ENCODE data around the gene ZEB2.
A peak's percentile ranks its signal among the peaks of the same experiment; 100 is the strongest.

ZEB2 gene

DNA sequence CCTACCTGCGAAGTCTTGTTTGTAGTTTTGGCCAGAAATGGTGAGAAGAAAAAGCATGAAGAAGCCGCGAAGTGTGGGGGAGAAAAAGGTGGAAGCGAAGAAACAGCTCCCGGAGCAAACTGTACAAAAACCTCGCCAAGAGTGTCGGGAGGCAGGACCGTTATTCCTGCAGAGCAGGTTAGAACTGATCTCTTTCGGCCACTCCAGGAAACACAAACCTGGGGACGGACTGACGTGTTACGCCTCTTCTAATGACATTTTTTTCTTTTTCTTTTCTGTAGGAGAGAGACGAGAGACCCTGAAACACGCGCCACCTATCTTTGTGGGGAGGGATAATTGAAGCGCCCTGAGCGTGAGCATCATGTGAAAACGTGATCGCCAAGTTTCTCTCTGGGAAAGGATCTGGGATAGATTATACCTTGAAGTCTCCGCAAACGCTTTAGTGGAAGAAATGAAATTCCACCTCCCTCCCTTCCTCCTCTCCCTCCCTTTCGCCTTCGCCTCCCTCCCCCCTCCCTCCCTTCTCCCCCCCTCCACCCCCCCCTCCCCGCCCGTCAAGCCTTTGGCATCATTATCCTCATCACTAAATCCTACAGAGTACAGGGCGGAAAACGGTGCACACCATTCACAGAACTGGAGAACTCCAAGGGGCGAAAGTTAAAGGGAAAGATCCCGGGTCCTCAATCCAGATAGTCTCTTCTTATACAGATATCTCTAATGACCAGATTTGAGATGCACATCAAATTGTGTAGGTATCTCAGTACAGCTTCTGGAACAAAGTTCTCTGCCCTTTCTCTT lies at the start of gene ZEB2:
Gene ZEB2, minus strand, starts transcription at position 186 of the 798 bp plus-strand sequence. CDS start 2,769 bp downstream, outside the sequence.
- no peak for DNase-seq (ENCODE audit: insufficient read length, low spot score)

GRCh38 chr2:144567745-144568144 lies 47.8 kb upstream of the ZEB2 start:
- no peak for DNase-seq (ENCODE audit: insufficient read length, low spot score)

More for the DNA sequence above, at the start of gene ZEB2:
- FAIRE-seq, result peak; percentile 66

GRCh38 chr2:144566448-144566847 lies 46.5 kb upstream of the ZEB2 start:
- FAIRE-seq, result no peak
- DNase-seq (ENCODE audit: insufficient read length, low spot score), result no peak

More at GRCh38 chr2:144567745-144568144, 47.8 kb upstream of the ZEB2 start:
- no peak for FAIRE-seq

DNA sequence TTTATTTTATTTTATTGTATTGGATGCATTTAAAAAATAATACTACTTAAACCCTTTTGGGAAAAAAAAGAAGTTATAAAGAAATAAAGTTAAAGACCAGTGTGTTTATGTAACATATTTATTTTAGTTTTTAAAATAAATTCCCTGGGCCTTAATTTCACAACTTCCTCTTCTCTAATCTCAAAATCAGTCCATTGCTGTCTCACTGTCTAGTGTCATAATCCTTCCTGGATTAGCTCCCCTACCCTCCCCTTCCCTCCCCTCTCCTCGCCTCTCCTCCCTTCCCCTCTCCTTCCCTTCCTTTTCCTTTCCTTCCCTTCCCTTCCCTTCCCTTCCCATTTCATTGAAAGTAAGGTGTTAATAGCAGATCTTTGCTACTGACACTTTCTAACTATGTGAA lies 40.3 kb upstream of the ZEB2 start:
- DNase-seq (ENCODE audit: insufficient read length, low spot score), result no peak

DNA sequence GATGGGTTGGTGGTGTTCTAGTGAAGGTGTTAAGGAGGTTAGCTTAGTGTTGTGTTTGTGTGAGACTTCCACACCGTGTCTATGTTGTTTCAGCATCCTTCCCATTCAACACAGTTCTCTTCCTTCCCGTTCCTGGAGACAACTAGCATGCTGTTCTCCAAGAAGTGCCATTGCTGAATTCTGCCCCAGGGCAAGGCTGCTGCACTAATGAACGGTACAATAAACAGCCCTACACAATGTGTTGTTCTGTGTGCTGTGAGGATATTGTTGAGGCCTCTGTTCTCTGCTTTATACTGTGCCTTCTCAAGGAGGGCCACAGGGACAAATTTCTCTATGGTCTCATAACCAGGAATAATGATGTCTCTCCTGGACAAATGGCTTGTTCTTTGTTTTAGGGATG lies 39.8 kb upstream of the ZEB2 start:
- no peak for FAIRE-seq

More for the DNA sequence above, 40.3 kb upstream of the ZEB2 start:
- FAIRE-seq, result no peak

DNA sequence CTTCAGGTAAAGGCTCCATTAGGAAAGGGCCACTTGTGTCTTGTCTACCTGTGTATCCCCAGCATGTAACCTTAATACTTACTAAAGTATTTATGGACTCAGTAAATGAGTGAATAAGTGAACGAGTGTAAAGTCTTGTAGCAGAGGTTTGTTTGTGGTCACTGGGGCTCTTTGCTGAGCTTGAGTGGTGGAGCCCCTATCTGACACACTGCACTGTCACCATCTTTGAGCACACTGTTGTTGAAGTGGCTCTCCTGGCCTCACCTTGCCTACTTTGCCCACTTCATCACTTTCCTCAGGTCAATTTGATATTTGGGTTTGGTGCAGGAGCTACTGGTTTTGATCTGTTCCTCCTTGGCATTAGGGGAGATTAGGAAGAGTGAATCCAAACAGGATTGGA lies 39.3 kb upstream of the ZEB2 start:
- no peak for DNase-seq (ENCODE audit: insufficient read length, low spot score)
- FAIRE-seq, result no peak

More for the DNA sequence above, 39.8 kb upstream of the ZEB2 start:
- no peak for DNase-seq (ENCODE audit: insufficient read length, low spot score)

DNA sequence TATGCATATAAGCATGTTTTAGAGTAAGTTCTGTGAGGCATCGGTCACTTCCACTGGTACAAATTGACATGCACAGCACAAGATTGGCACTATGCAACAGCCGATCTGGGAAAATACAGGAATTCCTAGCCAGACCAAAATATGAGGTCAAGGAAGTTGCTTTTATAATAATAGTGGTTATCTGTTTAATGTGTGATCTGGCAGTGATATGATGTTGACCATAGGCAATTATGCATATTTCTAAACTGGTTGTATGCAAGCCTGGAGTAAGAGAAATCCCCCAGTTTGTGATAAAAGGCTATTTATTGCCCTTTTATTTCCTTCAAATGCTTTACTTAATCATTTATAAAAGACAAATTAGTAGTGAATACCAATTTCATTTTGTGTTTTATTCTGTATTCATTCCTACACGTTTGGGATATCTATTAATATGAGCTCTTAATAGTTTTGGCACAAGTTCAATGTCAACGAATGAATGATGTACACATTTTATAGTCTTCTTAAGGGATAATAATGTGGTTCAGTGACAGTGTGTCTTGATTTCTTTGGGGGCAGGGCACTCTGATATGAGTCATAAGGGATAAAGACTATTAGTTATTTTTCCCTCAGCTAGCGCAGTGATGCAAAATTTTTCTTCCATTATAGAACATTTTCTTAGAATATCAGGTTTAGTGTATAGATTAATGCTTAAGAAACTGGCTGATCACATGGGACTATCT lies 34.7 kb upstream of the ZEB2 start:
- FAIRE-seq (no peak), DNase-seq (ENCODE audit: insufficient read length, low spot score) (no peak)

- FAIRE-seq, result no peak
- DNase-seq (ENCODE audit: insufficient read length, low spot score), result no peak
Observed at GRCh38 chr2:144553379-144553778, 33.5 kb upstream of the ZEB2 start.

GRCh38 chr2:144552821-144553220 lies 32.9 kb upstream of the ZEB2 start:
- DNase-seq (ENCODE audit: insufficient read length, low spot score), result no peak
- no peak for FAIRE-seq

GRCh38 chr2:144550911-144551310 lies 31.0 kb upstream of the ZEB2 start:
- no peak for FAIRE-seq
- no peak for DNase-seq (ENCODE audit: insufficient read length, low spot score)

DNA sequence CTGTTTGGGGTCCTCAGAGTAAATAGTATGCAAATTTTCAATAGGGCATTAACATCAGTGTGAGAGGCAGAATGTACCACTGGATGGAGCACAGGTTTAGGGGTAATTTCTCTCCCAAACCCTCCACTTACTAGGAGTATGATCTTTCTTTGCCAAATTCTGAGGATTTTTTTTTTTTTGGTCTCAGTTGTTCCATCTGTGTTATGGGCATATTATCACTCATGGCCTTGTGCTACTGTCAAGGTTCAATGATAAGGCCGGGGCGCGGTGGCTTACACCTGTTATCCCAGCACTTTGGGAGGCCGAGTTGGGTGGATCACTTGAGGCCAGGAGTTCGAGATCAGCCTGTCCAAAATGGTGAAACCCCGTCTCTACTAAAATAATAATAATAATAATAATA lies 30.2 kb upstream of the ZEB2 start:
- no peak for FAIRE-seq
- no peak for DNase-seq (ENCODE audit: insufficient read length, low spot score)

DNA sequence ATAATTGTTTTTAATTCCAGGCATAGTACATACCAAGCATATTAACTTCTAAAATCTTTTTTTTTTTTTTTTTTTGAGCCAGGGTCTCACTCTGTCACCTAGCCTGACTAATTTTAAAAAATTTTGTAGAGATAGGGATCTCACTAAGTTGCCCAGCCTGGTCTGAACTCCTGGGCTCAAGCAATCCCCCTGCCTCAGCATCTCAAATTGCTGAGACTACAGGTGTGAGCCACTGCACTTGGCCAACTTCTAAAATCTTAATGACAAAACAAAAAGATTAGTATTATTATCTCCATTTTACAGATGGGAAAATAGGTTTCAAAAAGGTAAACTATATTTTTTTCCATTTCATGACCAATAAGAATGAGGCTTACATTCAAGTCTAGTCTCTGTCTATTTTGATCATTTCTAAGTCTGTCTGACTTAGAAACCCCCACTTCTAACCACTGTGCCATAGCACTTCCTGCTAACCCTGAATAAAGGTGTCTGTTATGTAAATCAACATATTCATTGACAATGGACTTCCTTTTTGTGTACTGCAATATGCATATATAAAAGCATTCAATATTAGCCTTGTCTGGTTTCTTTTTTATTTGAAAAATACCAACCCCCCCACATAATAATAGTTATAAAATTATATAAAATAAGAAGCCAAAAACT lies 28.7 kb upstream of the ZEB2 start:
- FAIRE-seq (peak; percentile 28), DNase-seq (ENCODE audit: insufficient read length, low spot score) (no peak)

GRCh38 chr2:144548088-144548487 lies 28.2 kb upstream of the ZEB2 start:
- DNase-seq (ENCODE audit: insufficient read length, low spot score) (no peak), FAIRE-seq (no peak)

DNA sequence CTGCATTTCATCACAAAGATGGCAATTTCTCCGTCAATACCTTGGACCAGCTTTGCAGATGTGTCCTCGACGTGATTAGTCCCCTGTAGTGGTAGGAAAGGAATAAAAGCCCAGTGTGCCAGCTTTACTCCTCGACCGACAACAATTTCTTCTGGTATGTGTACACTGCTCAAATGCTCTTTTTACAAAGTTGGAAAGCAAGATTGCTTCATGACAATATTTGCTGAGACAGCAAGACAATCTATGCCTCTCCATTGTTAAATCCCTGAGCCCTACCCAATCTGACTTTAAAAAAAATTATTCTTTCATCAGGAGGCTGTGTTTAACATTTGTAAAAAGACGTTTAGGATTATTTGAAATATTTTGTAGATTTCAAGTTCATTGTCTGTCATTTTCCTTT lies 27.6 kb upstream of the ZEB2 start:
- FAIRE-seq, result no peak

GRCh38 chr2:144546933-144547332 lies 27.0 kb upstream of the ZEB2 start:
- DNase-seq (ENCODE audit: insufficient read length, low spot score), result no peak

More for the DNA sequence above, 27.6 kb upstream of the ZEB2 start:
- DNase-seq (ENCODE audit: insufficient read length, low spot score), result no peak

GRCh38 chr2:144545787-144546186 lies 25.9 kb upstream of the ZEB2 start:
- FAIRE-seq (no peak), DNase-seq (ENCODE audit: insufficient read length, low spot score) (no peak)

More at GRCh38 chr2:144546933-144547332, 27.0 kb upstream of the ZEB2 start:
- FAIRE-seq, result no peak

GRCh38 chr2:144544053-144544452 lies 24.1 kb upstream of the ZEB2 start:
- no peak for DNase-seq (ENCODE audit: insufficient read length, low spot score)

DNA sequence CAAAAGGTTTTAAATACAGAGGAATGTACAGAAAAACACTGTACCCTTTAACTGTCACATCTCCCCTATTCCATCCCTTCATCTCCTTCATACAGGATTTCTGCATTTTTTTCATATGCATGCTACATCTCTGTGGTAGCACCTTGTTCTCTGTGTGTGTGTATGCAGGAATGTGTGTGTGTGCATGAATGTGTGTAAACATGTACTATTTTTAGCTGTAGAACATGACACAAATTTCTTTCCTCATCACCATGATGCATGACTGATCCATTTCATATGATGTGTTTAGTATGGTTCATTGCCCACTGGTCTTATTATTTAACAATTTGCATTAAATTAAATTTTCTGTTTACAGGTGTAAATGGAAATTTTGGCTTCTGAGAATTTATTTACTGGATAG lies 21.5 kb upstream of the ZEB2 start:
- FAIRE-seq, result no peak
- DNase-seq (ENCODE audit: insufficient read length, low spot score), result no peak

More at GRCh38 chr2:144544053-144544452, 24.1 kb upstream of the ZEB2 start:
- no peak for FAIRE-seq

DNA sequence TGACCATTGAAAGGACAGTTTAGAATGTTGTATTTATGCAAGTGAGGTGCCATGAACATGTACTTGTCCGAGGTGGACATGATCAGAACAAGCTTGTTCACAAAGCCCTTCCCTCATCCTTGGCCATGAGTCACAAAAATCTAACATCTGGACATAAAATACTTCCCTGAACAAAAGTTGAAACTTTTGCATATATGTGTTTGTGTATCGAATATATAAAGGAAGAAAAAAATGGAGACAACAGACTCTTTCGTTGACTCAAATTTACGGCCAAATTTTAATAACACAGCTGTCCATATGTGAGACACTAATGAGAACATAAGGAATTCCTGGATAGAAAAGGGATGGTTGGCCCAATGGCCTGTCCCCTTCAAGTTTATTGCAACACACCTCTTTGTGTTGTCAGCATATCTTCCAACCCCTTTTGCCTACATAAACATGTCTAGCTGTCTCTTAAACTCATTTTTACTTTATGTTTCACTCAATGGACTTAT lies 19.4 kb upstream of the ZEB2 start:
- DNase-seq (ENCODE audit: insufficient read length, low spot score) (no peak), FAIRE-seq (no peak)

DNA sequence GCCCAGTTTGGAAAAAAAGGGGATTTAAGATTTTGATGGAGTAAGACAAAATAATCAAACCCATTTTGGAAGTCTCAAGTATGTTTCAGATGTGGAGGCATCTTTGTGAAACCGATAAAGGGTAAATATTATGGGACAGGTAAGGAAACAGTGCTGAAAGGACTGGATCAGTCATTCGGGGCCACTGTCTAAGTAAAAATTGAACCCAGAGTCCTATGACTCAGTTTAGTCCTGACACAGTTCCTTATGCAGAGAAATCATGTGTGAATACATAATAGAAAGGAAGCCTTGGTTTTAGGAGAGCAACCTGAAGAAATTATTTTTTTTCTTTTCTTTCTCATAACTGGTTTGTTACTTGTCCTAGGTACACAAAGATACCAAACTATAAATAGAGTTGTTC lies 15.4 kb upstream of the ZEB2 start:
- DNase-seq (ENCODE audit: insufficient read length, low spot score), result no peak
- no peak for FAIRE-seq

- no peak for FAIRE-seq
Observed at GRCh38 chr2:144533221-144533620, 13.3 kb upstream of the ZEB2 start.

More at GRCh38 chr2:144533221-144533620, 13.3 kb upstream of the ZEB2 start:
- no peak for DNase-seq (ENCODE audit: insufficient read length, low spot score)

Data from GM19239 (cell line).